Neural progenitor cell (in vitro differentiated cells): ENCODE measurements around the gene MAST3.

ENCODE experiments used
- CTCF ChIP-seq: fragments of 200-600 bp; sonication (generic); IDR thresholded peaks from 2 replicates; pipeline ENCODE4 v1.5.1; 2017; ENCODE audit warnings: antibody characterized with exemption, mild to moderate bottlenecking
- EZH2 ChIP-seq: fragments of 200-600 bp; sonication (generic); IDR thresholded peaks from 2 replicates; pipeline ENCODE4 v1.6.1; 2017; ENCODE audit warnings: antibody characterized with exemption, mild to moderate bottlenecking, moderate library complexity
- EZH2phosphoT487 ChIP-seq: fragments of 200-600 bp; sonication (generic); IDR thresholded peaks from 2 replicates; pipeline ENCODE4 v1.6.1; 2017; ENCODE audit warnings: antibody characterized with exemption

DNA sequence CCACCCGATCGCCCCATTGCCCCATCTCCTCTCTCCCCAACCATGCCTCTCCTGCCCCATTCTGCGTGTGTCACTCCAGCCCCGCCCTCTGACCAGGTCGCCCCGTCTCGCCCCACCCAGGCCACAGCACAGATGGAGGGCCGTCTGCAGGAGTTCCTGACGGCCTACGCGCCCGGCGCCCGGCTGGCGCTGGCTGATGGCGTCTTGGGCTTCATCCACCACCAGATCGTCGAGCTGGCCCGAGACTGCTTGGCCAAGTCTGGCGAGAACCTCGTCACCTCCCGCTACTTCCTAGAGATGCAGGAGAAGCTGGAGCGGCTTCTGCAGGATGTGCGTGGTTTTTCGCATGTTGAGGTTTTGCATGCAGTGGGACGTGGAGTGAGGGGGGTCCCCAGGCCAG lies 26.2 kb downstream of the MAST3 start:
- TF ChIP-seq CTCF = no peak
- TF ChIP-seq EZH2phosphoT487 = no peak
- no peak for TF ChIP-seq EZH2
